ENCODE data around the gene KHDRBS2.

The KHDRBS2 gene

DNA sequence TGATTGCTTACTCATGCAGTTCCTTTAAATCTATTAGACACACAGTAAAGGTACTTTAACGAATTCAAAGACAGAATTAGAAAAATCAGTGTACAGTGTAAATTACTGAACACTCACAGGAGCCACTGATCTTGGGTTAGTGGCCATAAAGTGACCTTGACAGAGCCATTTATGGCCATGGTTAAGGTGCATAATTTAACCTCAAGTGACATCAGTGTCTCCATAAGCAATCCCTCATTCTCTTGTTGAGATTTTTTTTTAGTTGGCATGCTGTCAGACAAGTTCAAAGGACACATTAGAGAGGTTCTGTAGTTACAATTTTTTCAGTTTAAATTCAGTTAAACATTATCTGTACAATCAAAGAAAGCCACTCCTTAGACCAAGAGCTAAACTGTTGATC is 334.4 kb downstream of the KHDRBS2 start:
- Histone ChIP-seq H3K4me1 (no peaks in the 10 kb centered on the region), H3K27me3 (no peaks in the 10 kb centered on the region), H3K4me3 (ENCODE audit: low read depth, low read length) (no peak overlapping the region), H3K9me3 (no peaks in the 10 kb centered on the region), H3K36me3 (no peaks in the 10 kb centered on the region)
- no peak for TF ChIP-seq CTCF (IDR thresholded peaks at IDR 0.05; ENCODE audit: low read depth, low read length)
- DNase-seq, result no peak

DNA sequence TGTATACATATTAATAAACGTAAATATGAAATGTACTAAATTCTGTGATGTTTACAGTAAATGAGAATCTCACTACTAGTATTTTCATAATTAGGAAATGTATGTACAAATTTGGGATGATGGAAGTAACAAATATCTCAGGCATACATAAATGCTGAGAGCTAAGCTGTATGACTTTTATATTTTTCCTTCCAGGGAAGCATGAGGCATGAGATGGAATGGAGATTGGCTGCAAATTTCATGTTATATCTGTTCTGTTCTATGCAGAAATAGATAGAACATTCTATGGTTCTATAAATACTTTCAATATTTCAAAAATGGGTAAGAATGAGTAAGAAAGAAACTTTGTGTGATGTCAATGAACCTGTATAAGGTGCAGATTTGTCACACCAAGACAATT is 335.2 kb downstream of the KHDRBS2 start:
- H3K36me3 ChIP-seq, result no peaks in the 10 kb centered on the region
- no peak for DNase-seq
- H3K4me3 ChIP-seq (ENCODE audit: low read depth, low read length), result no peak overlapping the region
- no peaks in the 10 kb centered on the region for H3K4me1 ChIP-seq
- no peak for TF ChIP-seq CTCF (IDR thresholded peaks at IDR 0.05; ENCODE audit: low read depth, low read length)
- H3K27me3 ChIP-seq, result no peaks in the 10 kb centered on the region
- H3K9me3 ChIP-seq, result no peaks in the 10 kb centered on the region

- no peaks in the 10 kb centered on the region for H3K36me3 ChIP-seq
- no peaks in the 10 kb centered on the region for H3K9me3 ChIP-seq
- H3K4me1 ChIP-seq, result no peaks in the 10 kb centered on the region
- no peak overlapping the region for H3K4me3 ChIP-seq (ENCODE audit: low read depth, low read length)
- no peaks in the 10 kb centered on the region for H3K27me3 ChIP-seq
- no peak for DNase-seq
- no peak for TF ChIP-seq CTCF (IDR thresholded peaks at IDR 0.05; ENCODE audit: low read depth, low read length)
Observed at GRCh38 chr6:61949971-61950370, 336.1 kb downstream of the KHDRBS2 start.

DNA sequence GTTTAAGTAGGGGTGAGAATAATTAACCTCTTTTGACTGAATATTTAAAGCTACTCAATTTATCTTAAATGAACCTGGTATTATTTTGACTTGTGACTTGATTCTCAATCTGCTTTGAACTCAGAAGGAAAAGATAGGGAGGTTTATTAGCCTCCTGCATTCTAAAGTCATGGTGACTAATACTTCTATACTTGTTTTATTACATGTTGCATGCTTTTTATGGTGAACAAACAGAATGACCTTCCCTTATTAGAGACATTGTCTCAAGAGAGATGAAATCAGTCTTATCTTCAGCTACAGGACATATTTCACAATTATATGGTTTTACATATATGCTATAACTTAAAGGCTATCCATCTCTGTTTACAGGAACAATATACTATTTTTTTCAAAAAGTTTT is 336.9 kb downstream of the KHDRBS2 start:
- DNase-seq, result no peak
- Histone ChIP-seq H3K4me3 (ENCODE audit: low read depth, low read length) (no peak overlapping the region), H3K27me3 (no peaks in the 10 kb centered on the region), H3K9me3 (no peaks in the 10 kb centered on the region), H3K4me1 (no peaks in the 10 kb centered on the region), H3K36me3 (no peaks in the 10 kb centered on the region)
- no peak for TF ChIP-seq CTCF (IDR thresholded peaks at IDR 0.05; ENCODE audit: low read depth, low read length)

GRCh38 chr6:61947311-61947947 is 338.6 kb downstream of the KHDRBS2 start:
- no peak for DNase-seq
- no peak for TF ChIP-seq CTCF (IDR thresholded peaks at IDR 0.05; ENCODE audit: low read depth, low read length)
- H3K27me3 ChIP-seq, result no peaks in the 10 kb centered on the region
- H3K4me3 ChIP-seq (ENCODE audit: low read depth, low read length), result no peak overlapping the region
- H3K9me3 ChIP-seq, result no peaks in the 10 kb centered on the region
- H3K36me3 ChIP-seq, result no peaks in the 10 kb centered on the region
- H3K4me1 ChIP-seq, result no peaks in the 10 kb centered on the region

DNA sequence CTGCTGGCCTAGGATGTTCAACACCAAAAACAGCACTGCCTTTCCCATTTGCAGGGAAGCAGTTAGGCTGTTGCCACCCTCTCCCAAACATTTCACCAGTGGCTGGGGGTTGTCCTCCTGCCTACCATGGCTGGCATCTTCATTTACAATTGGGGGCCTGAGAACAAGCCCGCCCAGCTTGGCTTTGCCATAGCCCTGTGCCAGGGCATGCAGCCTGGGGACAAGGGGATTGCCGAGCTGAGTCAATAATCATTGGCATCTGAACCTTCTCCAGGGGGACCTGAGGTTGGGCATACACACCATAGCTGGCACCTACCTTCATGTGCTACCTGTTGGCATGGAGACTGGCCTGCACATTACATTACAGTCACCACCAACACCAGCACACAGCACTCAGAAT is 345.1 kb downstream of the KHDRBS2 start:
- no peak for DNase-seq
- H3K9me3 ChIP-seq, result no peaks in the 10 kb centered on the region
- H3K4me1 ChIP-seq, result no peaks in the 10 kb centered on the region
- no peak overlapping the region for H3K4me3 ChIP-seq (ENCODE audit: low read depth, low read length)
- no peaks in the 10 kb centered on the region for H3K36me3 ChIP-seq
- H3K27me3 ChIP-seq, result no peaks in the 10 kb centered on the region
- TF ChIP-seq CTCF (IDR thresholded peaks at IDR 0.05; ENCODE audit: low read depth, low read length), result no peak
